OCI-LY3 (cell line): ENCODE data around the gene HSPG2.

Experiments used
- H2AFZ ChIP-seq: fragments of 200-600, 300-600 bp; shearing (Covaris generic); 2 replicates; pipeline ENCODE4 v1.6.0; 2014; ENCODE audit warnings: antibody characterized with exemption, low read depth, low read length
- H3K27ac ChIP-seq: fragments of 200-600, 300-600 bp; sonication (generic); 2 replicates; pipeline ENCODE4 v1.5.1; 2014; ENCODE audit warnings: mild to moderate bottlenecking, low read length, moderate library complexity, mixed read lengths
- H3K27me3 ChIP-seq: fragments of 200-600, 300-600 bp; sonication (generic); 2 replicates; pipeline ENCODE4 v1.6.1; 2014; ENCODE audit warnings: low read depth, low read length, mixed read lengths
- H3K36me3 ChIP-seq: fragments of 200-600, 300-600 bp; sonication (generic); replicated peaks from 2 replicates; pipeline ENCODE3; 2014; ENCODE audit warnings: low read depth, low read length, mixed read lengths
- H3K4me1 ChIP-seq: fragments of 300-600, 200-600 bp; sonication (generic); 2 replicates; pipeline ENCODE4 v1.6.1; 2014; ENCODE audit warnings: low read length, mixed read lengths
- H3K4me2 ChIP-seq: fragments of 200-600, 300-600 bp; sonication (generic); 2 replicates; pipeline ENCODE4 v1.6.1; 2014; ENCODE audit warnings: low read length, mixed read lengths
- H3K4me3 ChIP-seq: fragments of 300-600, 200-600 bp; sonication (generic); 2 replicates; pipeline ENCODE4 v1.5.1; 2014; ENCODE audit warnings: antibody characterized with exemption, mild to moderate bottlenecking, low read length, moderate library complexity
- H3K79me2 ChIP-seq: fragments of 300-600, 200-600 bp; shearing (Covaris generic); 2 replicates; pipeline ENCODE4 v1.6.1; 2014; ENCODE audit warnings: mild to moderate bottlenecking, low read length, mixed read lengths
- H3K9ac ChIP-seq: fragments of 300-600, 200-600 bp; shearing (Covaris generic); 2 replicates; pipeline ENCODE4 v1.6.0; 2014; ENCODE audit warnings: mild to moderate bottlenecking, low read length, moderate library complexity
- H3K9me3 ChIP-seq: fragments of 200-600, 300-600 bp; shearing (Covaris generic); 2 replicates; pipeline ENCODE4 v1.6.1; 2014; ENCODE audit warnings: low read length, mixed read lengths; ENCODE audit not compliant: insufficient read depth
- H4K20me1 ChIP-seq: fragments of 200-600, 300-600 bp; sonication (generic); 2 replicates; pipeline ENCODE4 v1.6.1; 2016; ENCODE audit warnings: low read length, mixed read lengths; ENCODE audit not compliant: insufficient read depth
- EZH2phosphoT487 ChIP-seq: fragments of 200-600 bp; shearing (Covaris generic); IDR thresholded peaks from 2 replicates; pipeline ENCODE4 v1.6.1; 2018; ENCODE audit warnings: antibody characterized with exemption, mixed run types, low read depth
- TF ChIP-seq, protein P1 (sequence below): fragments of 200-600, 300-600 bp; sonication (generic); IDR thresholded peaks from 2 replicates; pipeline ENCODE4 v1.5.1; 2014; ENCODE audit warnings: antibody characterized with exemption, low read length, low read depth

HSPG2 gene

DNA sequence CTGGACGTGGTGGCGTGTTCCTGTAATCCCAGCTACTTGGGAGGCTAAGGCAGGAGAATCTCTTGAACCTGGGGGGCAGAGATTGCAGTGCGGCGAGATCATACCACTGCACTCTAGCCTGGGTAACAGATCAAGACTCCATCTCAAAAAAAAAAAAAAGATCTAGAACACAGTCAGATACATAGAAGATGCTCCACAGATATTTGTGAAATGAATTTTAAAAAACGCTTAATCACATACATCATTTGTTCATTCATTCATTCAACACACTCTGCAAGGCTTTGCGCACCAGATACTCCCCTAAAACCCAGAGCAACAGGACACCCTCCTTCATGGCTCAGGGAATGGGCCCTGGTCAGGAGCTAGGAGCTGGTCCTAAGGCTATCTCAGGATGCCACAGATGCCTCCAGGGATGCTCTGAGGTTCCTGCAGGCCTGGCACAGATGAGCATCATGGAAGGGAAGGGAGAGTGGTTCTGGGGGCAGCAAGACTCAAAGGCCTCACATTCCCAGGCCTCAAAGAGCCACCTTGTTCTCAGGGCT is 6.4 kb downstream of the HSPG2 start:
- no peak overlapping the region for H3K9ac ChIP-seq

GRCh38 chr1:21930080-21930571 is 7.0 kb downstream of the HSPG2 start:
- H3K9me3 ChIP-seq = no peaks in the 10 kb centered on the region
- H3K4me2 ChIP-seq = no peak overlapping the region
- H3K27ac ChIP-seq = no peak overlapping the region
- TF ChIP-seq, protein P1, sequence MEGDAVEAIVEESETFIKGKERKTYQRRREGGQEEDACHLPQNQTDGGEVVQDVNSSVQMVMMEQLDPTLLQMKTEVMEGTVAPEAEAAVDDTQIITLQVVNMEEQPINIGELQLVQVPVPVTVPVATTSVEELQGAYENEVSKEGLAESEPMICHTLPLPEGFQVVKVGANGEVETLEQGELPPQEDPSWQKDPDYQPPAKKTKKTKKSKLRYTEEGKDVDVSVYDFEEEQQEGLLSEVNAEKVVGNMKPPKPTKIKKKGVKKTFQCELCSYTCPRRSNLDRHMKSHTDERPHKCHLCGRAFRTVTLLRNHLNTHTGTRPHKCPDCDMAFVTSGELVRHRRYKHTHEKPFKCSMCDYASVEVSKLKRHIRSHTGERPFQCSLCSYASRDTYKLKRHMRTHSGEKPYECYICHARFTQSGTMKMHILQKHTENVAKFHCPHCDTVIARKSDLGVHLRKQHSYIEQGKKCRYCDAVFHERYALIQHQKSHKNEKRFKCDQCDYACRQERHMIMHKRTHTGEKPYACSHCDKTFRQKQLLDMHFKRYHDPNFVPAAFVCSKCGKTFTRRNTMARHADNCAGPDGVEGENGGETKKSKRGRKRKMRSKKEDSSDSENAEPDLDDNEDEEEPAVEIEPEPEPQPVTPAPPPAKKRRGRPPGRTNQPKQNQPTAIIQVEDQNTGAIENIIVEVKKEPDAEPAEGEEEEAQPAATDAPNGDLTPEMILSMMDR = no peak
- no peak for TF ChIP-seq EZH2phosphoT487
- H3K27me3 ChIP-seq = no peaks in the 10 kb centered on the region
- no peak overlapping the region for H2AFZ ChIP-seq
- H3K9ac ChIP-seq = no peak overlapping the region
- H3K4me1 ChIP-seq = no peaks in the 10 kb centered on the region
- H3K79me2 ChIP-seq = no peaks in the 10 kb centered on the region
- no peaks in the 10 kb centered on the region for H3K36me3 ChIP-seq
- no peaks in the 10 kb centered on the region for H4K20me1 ChIP-seq
- H3K4me3 ChIP-seq = no peak overlapping the region

More for the DNA sequence above, 6.4 kb downstream of the HSPG2 start:
- Histone ChIP-seq H3K27ac (no peak overlapping the region), H2AFZ (no peak overlapping the region), H3K4me2 (no peak overlapping the region), H3K4me1 (no peaks in the 10 kb centered on the region), H3K9me3 (no peaks in the 10 kb centered on the region), H3K4me3 (no peak overlapping the region), H3K27me3 (no peaks in the 10 kb centered on the region), H3K79me2 (no peaks in the 10 kb centered on the region), H4K20me1 (no peaks in the 10 kb centered on the region), H3K36me3 (no peaks in the 10 kb centered on the region)
- no peak for TF ChIP-seq EZH2phosphoT487
- TF ChIP-seq, protein P1 = no peak

GRCh38 chr1:21927533-21928237 is 9.4 kb downstream of the HSPG2 start:
- TF ChIP-seq EZH2phosphoT487 = no peak
- TF ChIP-seq, protein P1 = no peak
- H3K4me1 ChIP-seq = no peaks in the 10 kb centered on the region
- no peak overlapping the region for H3K9ac ChIP-seq
- no peaks in the 10 kb centered on the region for H4K20me1 ChIP-seq
- no peaks in the 10 kb centered on the region for H3K79me2 ChIP-seq
- H3K4me3 ChIP-seq = no peak overlapping the region
- H3K27me3 ChIP-seq = no peaks in the 10 kb centered on the region
- no peaks in the 10 kb centered on the region for H3K9me3 ChIP-seq
- no peak overlapping the region for H3K27ac ChIP-seq
- no peaks in the 10 kb centered on the region for H3K36me3 ChIP-seq
- H2AFZ ChIP-seq = no peak overlapping the region
- H3K4me2 ChIP-seq = no peak overlapping the region

DNA sequence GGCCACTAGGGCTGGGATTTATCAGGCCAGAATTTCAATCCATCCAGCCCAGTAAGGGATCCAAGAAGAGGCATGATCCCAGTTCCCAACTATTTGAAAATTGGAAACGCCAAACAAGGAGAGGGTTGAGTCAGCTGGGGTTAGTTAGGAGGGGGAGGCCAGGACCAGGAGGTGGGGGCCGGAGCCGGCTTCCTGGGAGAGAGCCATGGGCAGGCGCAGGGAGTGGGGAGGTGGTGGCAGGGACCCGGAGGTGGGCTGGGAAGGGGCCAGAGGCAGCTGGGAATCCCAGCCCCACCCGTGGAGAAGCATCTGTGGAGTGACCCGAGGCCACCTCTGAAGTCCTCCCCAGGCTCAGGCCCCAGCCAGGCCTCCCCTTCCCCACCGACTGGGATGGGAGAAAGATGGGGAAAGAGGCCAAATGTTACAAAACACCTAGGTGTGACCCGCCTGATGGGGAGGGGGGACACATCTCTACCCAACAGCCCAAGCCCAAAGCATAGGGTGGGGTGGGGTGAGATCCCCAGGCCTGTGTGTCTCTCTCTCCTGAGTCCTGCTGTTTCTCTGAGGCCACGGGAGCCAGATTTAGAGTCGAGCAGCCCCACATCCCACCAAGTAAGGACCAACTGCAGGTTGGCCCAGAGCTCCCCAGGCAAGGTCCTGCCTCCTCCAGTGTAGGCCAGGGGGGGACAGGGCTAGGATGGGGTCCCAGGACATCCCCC is 10.1 kb downstream of the HSPG2 start:
- Histone ChIP-seq H3K4me3 (no peak overlapping the region), H3K27me3 (no peaks in the 10 kb centered on the region), H3K79me2 (no peaks in the 10 kb centered on the region), H2AFZ (no peak overlapping the region), H3K4me2 (no peak overlapping the region), H3K9me3 (no peaks in the 10 kb centered on the region), H4K20me1 (no peaks in the 10 kb centered on the region), H3K4me1 (no peaks in the 10 kb centered on the region), H3K36me3 (no peaks in the 10 kb centered on the region), H3K27ac (no peak overlapping the region), H3K9ac (no peak overlapping the region)
- TF ChIP-seq EZH2phosphoT487 = no peak
- TF ChIP-seq, protein P1 = no peak
